ENCODE measurements around the gene ROPN1L. TPM values are rescaled to one million over a fixed set of nuclear protein-coding genes. Genes with fewer than 3 reads are reported as not detected.

The ROPN1L gene
- total and polyA plus RNA-seq, 2 of the 4 experiments (the other 2 are of a cell fraction) = 0.34 to 0.36 TPM

DNA sequence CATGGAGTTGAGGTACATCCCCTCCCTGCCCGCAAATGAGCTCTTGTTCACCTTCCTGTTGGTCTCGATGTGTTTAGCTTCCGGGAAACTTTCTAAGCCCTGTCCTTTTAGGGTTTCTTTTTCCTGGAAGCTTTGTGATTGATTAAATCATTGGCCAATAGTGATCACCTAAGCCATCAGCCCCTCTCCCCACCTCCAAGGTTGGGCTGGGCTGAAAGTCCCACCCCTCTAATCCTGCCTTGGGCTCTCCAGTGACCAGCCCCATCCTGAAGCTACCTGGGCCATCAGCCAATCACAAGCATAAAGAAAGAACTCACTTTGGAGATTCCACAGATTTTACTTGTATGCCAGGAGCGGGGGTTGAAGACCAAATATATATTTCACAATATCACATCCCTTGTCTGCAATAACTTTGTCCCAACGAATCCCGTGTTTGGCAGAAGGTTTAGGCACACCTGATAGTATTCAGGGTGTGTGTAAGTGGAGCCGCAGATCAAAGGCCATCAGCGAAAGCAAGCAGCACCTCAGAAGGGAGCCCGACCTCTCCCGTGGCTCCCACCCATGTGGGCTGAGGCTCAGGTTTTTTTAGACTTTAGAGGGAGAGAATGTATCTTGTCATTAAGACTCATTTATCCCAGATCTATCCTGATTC lies 20.4 kb downstream of the ROPN1L start:
- BruUV-seq (replicated peaks) = no TSS peak
- ATAC-seq (ENCODE audit: low read depth) = no peak
- ChIA-PET POLR2A (ENCODE audit: unreplicated experiment) (no interaction called here), CTCF (no interaction called here)
- no peak overlapping the region for H3K4me2 ChIP-seq (ENCODE audit: low read depth, low read length)
- no peak overlapping the region for H2BK20ac ChIP-seq (ENCODE audit: low read depth, low read length)
- H3K4me3 ChIP-seq (ENCODE audit: insufficient read depth, low read depth, low read length) = no peak overlapping the region
- no peak overlapping the region for H3K18ac ChIP-seq (ENCODE audit: low read depth, low read length)
- DNase-seq = no peak
- H2BK15ac ChIP-seq (ENCODE audit: low read depth, low read length) = no peak overlapping the region
- no peak overlapping the region for H3K9ac ChIP-seq (ENCODE audit: low read depth, low read length)
- no peak overlapping the region for H3K4ac ChIP-seq (ENCODE audit: low read depth, low read length)
- H4K20me1 ChIP-seq (ENCODE audit: insufficient read depth, low read length) = no peaks in the 10 kb centered on the region
- H2AK9ac ChIP-seq (replicated peaks; ENCODE audit: low read depth, low read length, poor library complexity) = no peak overlapping the region
- no peak overlapping the region for H2BK120ac ChIP-seq (ENCODE audit: low read depth, low read length)
- no peak overlapping the region for H4K5ac ChIP-seq (ENCODE audit: low read depth, low read length)
- H3K79me1 ChIP-seq (ENCODE audit: low read depth in 1 of 2, low read length in 2 of 2) = no peaks in the 10 kb centered on the region
- no peaks in the 10 kb centered on the region for H3K36me3 ChIP-seq (ENCODE audit: control insufficient read depth, insufficient read depth, low read length)
- TF ChIP-seq POLR2A (IDR thresholded peaks at IDR 0.05; ENCODE audit: low read depth, low read length) (no peak), CEBPB (IDR thresholded peaks at IDR 0.05; ENCODE audit: low read depth, low read length) (peak; percentile 67)
- no CpG with 5 or more reads among the region's 10 CpGs for WGBS, 2 experiments (ENCODE audit: extremely low coverage in 2 of 2, insufficient read length in 1 of 2)
- intact Hi-C loops (cut with micrococcal nuclease) = no loop called here
- H3K23ac ChIP-seq (ENCODE audit: low read depth, low read length) = no peak overlapping the region
- no peak overlapping the region for H4K91ac ChIP-seq (ENCODE audit: insufficient read depth, low read depth, low read length)
- H4K8ac ChIP-seq (ENCODE audit: low read depth in 2 of 2, low read length in 2 of 2) = no peak overlapping the region
- H2BK5ac ChIP-seq (ENCODE audit: low read depth, low read length, poor library complexity, severe bottlenecking) = no peak overlapping the region
- H3K4me1 ChIP-seq (ENCODE audit: control insufficient read depth, insufficient read depth, low read length) = peaks cover 15% of the 10 kb centered on the region
- H2AK5ac ChIP-seq (ENCODE audit: low read depth, low read length) = no peak overlapping the region
- no peaks in the 10 kb centered on the region for H3K9me3 ChIP-seq (ENCODE audit: control insufficient read depth, insufficient read depth, low read length)
- H2AFZ ChIP-seq (replicated peaks; ENCODE audit: low read length, poor library complexity) = no peak overlapping the region
- dilution Hi-C loops (cut with HindIII; ENCODE audit: low sequenced_read_pairs, unreplicated experiment) = no loop called here
- in situ Hi-C loops (cut with MboI; ENCODE audit: low sequenced_read_pairs) = loop anchor here (25.0 kb wide), 1 partner anchor 100 kb away; the partner anchor contains the start of gene ANKRD33B
- no peak overlapping the region for H3K27ac ChIP-seq (ENCODE audit: insufficient read depth, low read length)
- H3K27me3 ChIP-seq (ENCODE audit: control insufficient read depth, insufficient read depth, low read length) = peaks cover 4% of the 10 kb centered on the region; the same call in 1 of the 2 replicates
- H3K14ac ChIP-seq (replicated peaks; ENCODE audit: low read depth, low read length) = no peak overlapping the region
- peaks cover 14% of the 10 kb centered on the region for H3K9me1 ChIP-seq (ENCODE audit: insufficient read depth, low read length)
- H3K56ac ChIP-seq (ENCODE audit: extremely low read depth, insufficient read depth, low read length) = no peak overlapping the region
